ENCODE measurements around the gene UFSP2.

The UFSP2 gene

DNA sequence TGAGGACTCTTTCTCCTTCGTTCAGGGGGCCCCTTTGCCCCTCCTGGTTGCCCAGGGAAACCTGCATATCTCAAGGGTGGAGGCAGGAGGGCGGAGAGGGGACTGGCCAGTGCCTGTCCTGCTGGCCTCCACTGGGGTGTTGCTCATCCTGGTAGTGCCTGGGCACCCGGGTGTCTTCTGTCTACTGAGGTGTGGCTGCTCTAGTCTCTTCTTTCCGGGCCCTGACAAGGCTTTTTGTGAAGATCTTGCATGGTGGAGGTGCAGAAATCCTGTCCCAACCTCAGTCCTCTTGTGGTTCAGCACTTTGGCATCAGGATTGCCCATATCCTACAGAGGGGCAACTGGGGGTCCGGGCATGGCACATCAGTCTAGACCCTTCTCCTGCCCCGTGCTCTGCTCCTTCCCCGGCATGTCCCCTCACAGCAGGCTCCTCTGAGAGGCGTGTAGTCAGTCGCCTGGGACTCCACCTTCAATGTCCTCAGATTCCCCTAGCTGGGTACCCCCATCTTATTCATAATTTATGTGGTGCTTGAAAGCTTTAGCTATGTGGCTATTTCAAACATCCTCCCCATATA lies 43.9 kb upstream of the UFSP2 start:
- in situ Hi-C loops (cut with MboI; ENCODE audit: low sequenced_read_pairs, unreplicated experiment), result loop anchor here (5.0 kb wide), 1 partner anchor 118 kb away; no protein-coding TSS in a partner anchor
- TF ChIP-seq, protein P1, sequence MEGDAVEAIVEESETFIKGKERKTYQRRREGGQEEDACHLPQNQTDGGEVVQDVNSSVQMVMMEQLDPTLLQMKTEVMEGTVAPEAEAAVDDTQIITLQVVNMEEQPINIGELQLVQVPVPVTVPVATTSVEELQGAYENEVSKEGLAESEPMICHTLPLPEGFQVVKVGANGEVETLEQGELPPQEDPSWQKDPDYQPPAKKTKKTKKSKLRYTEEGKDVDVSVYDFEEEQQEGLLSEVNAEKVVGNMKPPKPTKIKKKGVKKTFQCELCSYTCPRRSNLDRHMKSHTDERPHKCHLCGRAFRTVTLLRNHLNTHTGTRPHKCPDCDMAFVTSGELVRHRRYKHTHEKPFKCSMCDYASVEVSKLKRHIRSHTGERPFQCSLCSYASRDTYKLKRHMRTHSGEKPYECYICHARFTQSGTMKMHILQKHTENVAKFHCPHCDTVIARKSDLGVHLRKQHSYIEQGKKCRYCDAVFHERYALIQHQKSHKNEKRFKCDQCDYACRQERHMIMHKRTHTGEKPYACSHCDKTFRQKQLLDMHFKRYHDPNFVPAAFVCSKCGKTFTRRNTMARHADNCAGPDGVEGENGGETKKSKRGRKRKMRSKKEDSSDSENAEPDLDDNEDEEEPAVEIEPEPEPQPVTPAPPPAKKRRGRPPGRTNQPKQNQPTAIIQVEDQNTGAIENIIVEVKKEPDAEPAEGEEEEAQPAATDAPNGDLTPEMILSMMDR (IDR thresholded peaks at IDR 0.05; ENCODE audit: borderline replicate concordance, control extremely low read depth, extremely low read depth, insufficient read depth, missing control alignments), result no peak

DNA sequence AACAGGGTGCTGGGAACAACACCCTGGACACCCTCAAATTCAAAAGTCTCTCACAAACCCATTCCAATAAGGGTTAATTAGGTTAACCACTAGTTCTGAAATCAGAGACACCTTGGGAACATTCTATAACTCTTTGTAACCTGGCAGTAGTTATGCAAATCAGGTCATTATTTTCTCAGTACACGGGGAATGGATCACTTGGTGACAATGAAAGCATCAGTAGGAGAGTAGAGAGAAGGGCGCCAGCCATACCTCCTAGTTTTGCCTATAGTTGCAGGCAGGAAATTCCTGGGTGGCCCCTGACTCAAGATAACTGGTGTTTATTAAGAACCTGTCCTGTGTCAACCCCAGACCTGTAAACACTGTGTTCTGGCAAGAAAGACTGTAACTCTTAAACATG lies 43.2 kb upstream of the UFSP2 start:
- in situ Hi-C loops (cut with MboI; ENCODE audit: low sequenced_read_pairs, unreplicated experiment), result no loop called here
- TF ChIP-seq, protein P1 (IDR thresholded peaks at IDR 0.05; ENCODE audit: borderline replicate concordance, control extremely low read depth, extremely low read depth, insufficient read depth, missing control alignments), result no peak
- no peak for DNase-seq (ENCODE audit: low spot score)

More for the DNA sequence above, 43.9 kb upstream of the UFSP2 start:
- no peak for DNase-seq (ENCODE audit: low spot score)

DNA sequence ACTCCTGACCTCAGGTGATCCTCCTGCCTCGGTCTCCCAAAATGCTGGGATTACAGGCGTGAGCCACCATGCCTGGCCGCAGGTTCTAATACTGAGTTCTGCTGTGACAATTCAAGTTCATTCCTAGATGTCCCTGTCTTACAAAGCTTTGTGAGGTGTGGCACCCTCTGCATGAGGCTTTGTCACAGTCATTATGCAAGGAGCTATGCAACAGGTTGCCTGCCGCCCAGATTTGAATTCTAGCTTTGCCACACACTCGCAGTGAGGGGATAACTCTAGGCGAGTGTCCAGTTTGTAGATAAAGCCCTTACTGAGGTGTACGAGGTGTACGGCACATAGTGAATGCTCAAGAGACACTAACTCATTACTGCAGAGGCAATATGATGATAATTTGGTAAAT lies 42.2 kb upstream of the UFSP2 start:
- TF ChIP-seq, protein P1 (IDR thresholded peaks at IDR 0.05; ENCODE audit: borderline replicate concordance, control extremely low read depth, extremely low read depth, insufficient read depth, missing control alignments), result no peak
- no peak for DNase-seq (ENCODE audit: low spot score)
- in situ Hi-C loops (cut with MboI; ENCODE audit: low sequenced_read_pairs, unreplicated experiment), result no loop called here

DNA sequence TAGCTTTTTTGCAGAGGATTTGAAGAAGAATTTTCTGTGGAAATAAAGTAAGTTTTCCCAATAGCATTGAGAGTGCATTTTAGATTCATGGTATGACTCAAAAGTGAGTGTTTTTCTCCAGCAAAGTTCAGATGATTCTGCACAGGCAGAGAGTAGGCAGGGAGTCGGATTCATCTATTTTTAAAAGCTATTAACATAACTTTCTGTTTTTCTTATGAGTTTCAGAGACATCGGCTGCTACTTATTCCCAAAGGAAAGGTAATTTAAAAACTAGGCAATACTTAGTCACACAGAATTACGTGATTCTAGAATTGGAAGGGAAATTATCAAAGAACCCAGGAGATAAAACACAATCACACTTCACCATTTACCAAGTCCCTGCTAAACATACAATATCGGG lies 41.3 kb upstream of the UFSP2 start:
- in situ Hi-C loops (cut with MboI; ENCODE audit: low sequenced_read_pairs, unreplicated experiment), result no loop called here
- DNase-seq (ENCODE audit: low spot score), result no peak
- TF ChIP-seq, protein P1 (IDR thresholded peaks at IDR 0.05; ENCODE audit: borderline replicate concordance, control extremely low read depth, extremely low read depth, insufficient read depth, missing control alignments), result no peak

DNA sequence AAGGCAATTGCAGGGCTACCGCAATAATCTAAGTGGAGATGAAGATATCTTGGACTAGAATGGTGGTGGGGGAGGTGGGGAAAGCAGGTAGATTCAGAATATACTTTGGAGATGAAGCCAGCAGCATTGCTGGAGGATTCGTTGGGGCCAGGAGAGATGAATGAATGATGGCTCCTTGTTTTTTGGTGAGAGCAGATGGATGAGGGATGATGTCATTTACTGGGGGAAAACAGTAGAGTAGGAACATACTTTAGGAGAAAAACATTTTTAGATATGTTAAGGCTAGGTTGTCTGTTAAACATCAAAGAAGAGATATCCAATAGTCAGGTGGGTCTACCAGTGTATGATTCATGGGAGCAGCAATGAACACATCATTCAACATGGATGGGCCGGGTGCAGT lies 39.9 kb upstream of the UFSP2 start:
- in situ Hi-C loops (cut with MboI; ENCODE audit: low sequenced_read_pairs, unreplicated experiment), result no loop called here
- DNase-seq (ENCODE audit: low spot score), result no peak
- TF ChIP-seq, protein P1 (IDR thresholded peaks at IDR 0.05; ENCODE audit: borderline replicate concordance, control extremely low read depth, extremely low read depth, insufficient read depth, missing control alignments), result no peak

DNA sequence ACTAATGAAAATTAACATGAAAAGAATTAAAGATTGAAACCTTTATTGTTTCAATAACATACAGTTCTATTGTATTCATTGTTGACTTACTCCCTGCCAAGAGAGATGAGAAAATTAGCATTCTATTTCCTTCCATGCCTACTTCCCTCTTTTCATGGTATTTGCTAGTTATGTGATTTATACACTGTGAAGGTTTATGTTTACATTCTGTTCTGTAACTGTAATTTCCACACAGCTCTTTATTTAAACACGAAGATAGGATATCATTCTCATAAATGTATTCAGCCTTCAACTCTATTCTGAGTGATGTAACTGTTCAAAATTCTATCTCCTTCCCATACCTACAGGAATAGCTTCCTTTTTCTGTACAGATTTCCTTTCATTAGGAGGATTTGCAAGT lies 39.1 kb upstream of the UFSP2 start:
- in situ Hi-C loops (cut with MboI; ENCODE audit: low sequenced_read_pairs, unreplicated experiment), result no loop called here
- no peak for DNase-seq (ENCODE audit: low spot score)
- TF ChIP-seq, protein P1 (IDR thresholded peaks at IDR 0.05; ENCODE audit: borderline replicate concordance, control extremely low read depth, extremely low read depth, insufficient read depth, missing control alignments), result no peak
